Activated CD4-positive, alpha-beta T cell treated with anti-CD3 and anti-CD28 coated beads, Interleukin-2, Interleukin-6, amounts not matched to agents 100 ng/mL and 50 ng/mL, durations not matched to agents 16 hours and 8 hours (primary cell): ENCODE data around the gene SERGEF.

Experiments used
- DNase-seq: peaks from one replicate; pipeline ENCODE4 v3.0.0-alpha.2; 2020

The SERGEF gene

GRCh38 chr11:17766073-17766359 is 246.8 kb downstream of the SERGEF start:
- DNase-seq, result no peak

- no peak for DNase-seq
These were observed 247.3 kb downstream of the SERGEF start for GRCh38 chr11:17765356-17766072.

GRCh38 chr11:17764446-17765218 is 248.2 kb downstream of the SERGEF start:
- no peak for DNase-seq

- no peak for DNase-seq
These were observed 249.1 kb downstream of the SERGEF start for GRCh38 chr11:17763703-17764102.

GRCh38 chr11:17763244-17763643 is 249.6 kb downstream of the SERGEF start:
- DNase-seq, result no peak

GRCh38 chr11:17762309-17762974 is 250.4 kb downstream of the SERGEF start:
- no peak for DNase-seq

- DNase-seq, result peak; percentile 50
These were observed 252.5 kb downstream of the SERGEF start for GRCh38 chr11:17760102-17761029.

GRCh38 chr11:17755891-17756290 is 257.0 kb downstream of the SERGEF start:
- no peak for DNase-seq

- DNase-seq, result no peak
These were observed 259.2 kb downstream of the SERGEF start for GRCh38 chr11:17753641-17754040.

- no peak for DNase-seq
These were observed 259.7 kb downstream of the SERGEF start for GRCh38 chr11:17753153-17753552.

- DNase-seq, result no peak
These were observed 260.7 kb downstream of the SERGEF start for GRCh38 chr11:17752144-17752543.

GRCh38 chr11:17751558-17751957 is 261.3 kb downstream of the SERGEF start:
- no peak for DNase-seq

GRCh38 chr11:17750801-17751165 is 262.1 kb downstream of the SERGEF start:
- DNase-seq, result no peak

GRCh38 chr11:17750013-17750800 is 262.6 kb downstream of the SERGEF start:
- no peak for DNase-seq

- no peak for DNase-seq
These were observed 263.8 kb downstream of the SERGEF start for GRCh38 chr11:17748761-17749721.

GRCh38 chr11:17748044-17748443 is 264.8 kb downstream of the SERGEF start:
- no peak for DNase-seq

- no peak for DNase-seq
These were observed 265.5 kb downstream of the SERGEF start for GRCh38 chr11:17747131-17747955.

- no peak for DNase-seq
These were observed 266.8 kb downstream of the SERGEF start for GRCh38 chr11:17746096-17746495.

- no peak for DNase-seq
These were observed 267.6 kb downstream of the SERGEF start for GRCh38 chr11:17745023-17745772.
